Activated CD8-positive, alpha-beta memory T cell treated with anti-CD3 and anti-CD28 coated beads, Interleukin-2, amount 10 ng/mL, durations not matched to agents 7 days and 5 days (primary cell): ENCODE measurements around the gene ANP32D. TPM values are rescaled to one million over a fixed set of nuclear protein-coding genes. Genes with fewer than 3 reads are reported as not detected.
"Not testable (repeated sequence)": the region's sequence is repeated elsewhere in the genome, so short reads cannot be mapped to it uniquely, and the experiment has no call there.

ENCODE experiments used
- ATAC-seq: fragments of 150-1000 bp; cut with Tn5 transposase; one replicate; pipeline ENCODE4 v1.10.0; 2021; ENCODE audit warnings: moderate library complexity
- CTCF ChIA-PET: fragments of 350-600 bp; sonication (Branson Sonifier 250); formaldehyde crosslinking; loops from one replicate; lab custom pipeline; 2021; ENCODE audit warnings: antibody characterized with exemption; lab: Charles Lee
- DNase-seq: peaks from one replicate; pipeline ENCODE4 v3.0.0-alpha.2; 2020
- H3K27ac Mint-ChIP-seq: one replicate; pipeline ENCODE4 v1.8.0; 2021; ENCODE audit warnings: mild to moderate bottlenecking, mixed read lengths
- H3K27me3 Mint-ChIP-seq: one replicate; pipeline ENCODE4 v1.8.0; 2021; ENCODE audit warnings: mixed read lengths
- H3K36me3 Mint-ChIP-seq: one replicate; pipeline ENCODE4 v1.8.0; 2021; ENCODE audit warnings: mild to moderate bottlenecking, mixed read lengths
- H3K4me1 Mint-ChIP-seq: one replicate; pipeline ENCODE4 v1.8.0; 2021; ENCODE audit warnings: mixed read lengths
- H3K4me3 Mint-ChIP-seq: one replicate; pipeline ENCODE4 v1.8.0; 2021; ENCODE audit warnings: mild to moderate bottlenecking, moderate library complexity, mixed read lengths
- H3K9me3 Mint-ChIP-seq: one replicate; pipeline ENCODE4 v1.8.0; 2022; ENCODE audit warnings: low read depth, mixed read lengths
- total RNA-seq, 2 experiments: library from RNA; stranded (reverse); gene quantifications; one replicate each; pipeline ENCODE4 v1.2.3, GENCODE V29; 2021

The ANP32D gene
- total RNA-seq, 2 experiments from 2014 or later: not detected

DNA sequence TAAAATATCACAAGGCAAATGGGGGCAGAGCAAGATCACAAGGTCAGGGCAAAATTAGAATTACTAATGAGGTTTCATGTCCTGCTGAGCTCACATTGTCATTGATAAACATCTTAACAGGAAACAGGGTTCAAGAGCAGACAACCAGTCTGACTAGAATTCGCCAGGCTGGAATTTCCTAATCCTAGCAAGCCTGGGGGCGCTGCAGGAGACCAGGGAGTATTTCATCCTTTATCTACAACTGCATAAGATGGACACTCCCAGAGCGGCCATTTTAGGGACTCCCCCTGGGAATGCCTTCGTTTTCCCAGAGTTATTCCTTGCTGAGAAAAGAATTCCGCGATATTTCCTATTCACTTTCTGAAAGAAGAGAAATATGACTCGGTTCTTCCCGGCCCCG lies 3.3 kb upstream of the ANP32D start:
- peaks cover 11% of the 10 kb centered on the region for H3K27me3 Mint-ChIP-seq
- ATAC-seq, H3K4me1 Mint-ChIP-seq, H3K27ac Mint-ChIP-seq, H3K4me3 Mint-ChIP-seq, DNase-seq, CTCF ChIA-PET, H3K36me3 Mint-ChIP-seq: not testable (repeated sequence)
- peaks cover 23% of the 10 kb centered on the region for H3K9me3 Mint-ChIP-seq

DNA sequence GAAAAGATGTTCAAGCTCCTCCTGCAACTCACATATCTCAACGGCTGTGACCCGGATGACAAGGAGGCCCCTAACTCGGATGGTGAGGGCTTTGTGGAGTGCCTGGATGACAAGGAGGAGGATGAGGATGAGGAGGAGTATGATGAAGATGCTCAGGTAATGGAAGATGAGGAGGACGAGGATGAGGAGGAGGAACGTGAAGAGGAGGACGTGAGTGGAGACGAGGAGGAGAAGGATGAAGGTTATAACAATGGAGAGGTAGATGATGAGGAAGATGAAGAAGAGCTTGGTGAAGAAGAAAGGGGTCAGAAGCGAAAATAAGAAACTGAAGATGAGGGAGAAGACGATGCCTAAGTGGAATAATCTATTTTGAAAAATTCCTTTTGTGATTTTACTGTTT lies 702 bp downstream of the ANP32D start:
- CTCF ChIA-PET: no interaction called here
- Mint-ChIP-seq H3K4me1 (no peaks in the 10 kb centered on the region), H3K27ac (no peak overlapping the region), H3K36me3 (peaks cover 2% of the 10 kb centered on the region), H3K4me3 (no peak overlapping the region), H3K9me3 (peaks cover 24% of the 10 kb centered on the region), H3K27me3 (peaks cover 14% of the 10 kb centered on the region)
- ATAC-seq: no peak
- no peak for DNase-seq

DNA sequence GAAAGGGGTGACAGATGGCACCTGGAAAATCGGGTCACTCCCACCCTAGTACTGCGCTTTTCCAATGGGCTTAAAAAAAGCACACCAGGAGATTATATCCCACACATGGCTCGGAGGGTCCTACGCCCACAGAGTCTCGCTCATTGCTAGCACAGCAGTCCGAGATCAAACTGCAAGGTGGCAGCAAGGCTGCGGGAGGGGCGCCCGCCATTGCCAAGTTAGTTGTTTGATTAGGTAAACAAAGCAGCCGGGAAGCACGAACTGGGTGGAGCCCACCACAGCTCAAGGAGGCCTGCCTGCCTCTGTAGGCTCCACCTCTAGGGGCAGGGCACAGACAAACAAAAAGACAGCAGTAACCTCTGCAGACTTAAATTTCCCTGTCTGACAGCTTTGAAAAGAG lies 2.1 kb downstream of the ANP32D start:
- DNase-seq, H3K27ac Mint-ChIP-seq, H3K4me3 Mint-ChIP-seq, ATAC-seq, CTCF ChIA-PET, H3K4me1 Mint-ChIP-seq, H3K36me3 Mint-ChIP-seq: not testable (repeated sequence)
- H3K9me3 Mint-ChIP-seq: peaks cover 19% of the 10 kb centered on the region
- peaks cover 14% of the 10 kb centered on the region for H3K27me3 Mint-ChIP-seq

DNA sequence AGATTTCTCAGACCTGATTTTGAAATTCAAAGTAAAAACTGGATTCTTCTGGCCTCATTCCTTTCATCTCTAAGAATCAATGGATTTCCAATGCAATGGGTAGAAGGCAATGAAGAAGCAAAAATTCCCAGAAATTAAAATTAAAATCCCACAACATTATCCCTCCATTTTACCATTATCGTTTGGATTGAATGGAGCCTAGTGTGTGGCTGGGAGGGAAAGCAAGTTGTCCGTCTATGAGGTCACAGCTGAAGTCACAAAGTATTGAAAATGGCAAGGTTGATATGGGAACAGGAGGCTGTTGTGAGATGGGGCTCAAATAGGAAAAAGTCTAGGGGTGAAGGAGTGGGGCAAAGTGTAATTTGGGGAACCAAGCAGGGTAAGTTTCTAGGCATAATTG lies 9.8 kb downstream of the ANP32D start, which contains the start of gene C12orf54:
Gene C12orf54, plus strand, starts transcription at position 301 of the 400 bp plus-strand sequence. CDS start 799 bp downstream, outside the sequence.
- H3K27ac Mint-ChIP-seq: no peak within 1 kb of the TSS
- H3K4me3 Mint-ChIP-seq: no peak within 1 kb of the TSS
- CTCF ChIA-PET: no interaction called here
- peaks cover 3% of the 10 kb centered on the region for H3K9me3 Mint-ChIP-seq
- DNase-seq (no peak), ATAC-seq (no peak)
- H3K4me1 Mint-ChIP-seq: no peaks in the 10 kb centered on the region
- peaks cover 17% of the 10 kb centered on the region for H3K27me3 Mint-ChIP-seq
- H3K36me3 Mint-ChIP-seq: no peaks in the 10 kb centered on the region

DNA sequence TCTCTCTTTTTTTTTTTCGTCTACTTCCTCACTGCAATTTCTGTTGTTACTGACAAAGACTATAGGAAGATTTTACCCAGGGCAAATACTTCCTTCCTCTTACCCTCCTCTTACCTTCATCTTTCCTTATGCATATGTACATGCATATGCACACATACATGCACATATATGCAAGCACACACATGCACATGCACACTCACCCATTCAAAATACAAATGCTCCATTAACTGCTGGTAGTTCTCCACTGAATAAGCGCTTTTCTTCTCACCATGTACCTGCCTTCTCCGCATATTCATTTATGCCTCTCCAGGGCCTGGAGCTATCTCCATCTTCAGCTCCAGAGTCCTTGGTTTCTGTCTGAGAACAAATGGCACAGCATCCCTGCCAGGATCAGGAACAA lies 10.6 kb downstream of the ANP32D start:
- no peak overlapping the region for H3K4me3 Mint-ChIP-seq
- no peak for DNase-seq
- H3K9me3 Mint-ChIP-seq: peaks cover 3% of the 10 kb centered on the region
- peaks cover 13% of the 10 kb centered on the region for H3K27me3 Mint-ChIP-seq
- no peaks in the 10 kb centered on the region for H3K36me3 Mint-ChIP-seq
- no peak overlapping the region for H3K27ac Mint-ChIP-seq
- H3K4me1 Mint-ChIP-seq: no peaks in the 10 kb centered on the region
- CTCF ChIA-PET: no interaction called here
- ATAC-seq: no peak

DNA sequence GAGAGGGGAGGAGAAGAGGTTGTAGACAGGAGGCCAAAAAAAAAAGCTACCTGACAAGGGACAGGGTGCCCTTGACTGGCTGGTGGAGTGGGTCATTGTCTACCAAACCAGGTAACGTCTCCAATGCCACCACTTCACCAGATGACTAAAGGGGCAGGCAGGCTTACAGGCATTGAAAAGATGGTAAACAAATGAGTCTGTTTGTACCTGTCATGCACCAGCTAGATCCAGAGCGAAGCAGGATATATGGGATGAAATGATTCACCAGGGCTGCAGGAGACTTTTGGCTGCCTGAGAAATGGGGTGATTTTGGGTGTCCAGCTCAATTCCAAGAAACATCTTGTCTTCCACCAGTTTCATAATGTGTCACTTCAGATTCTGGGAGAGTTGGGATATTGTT lies 13.9 kb downstream of the ANP32D start:
- ATAC-seq (no peak), DNase-seq (no peak)
- H3K4me1 Mint-ChIP-seq: peaks cover 9% of the 10 kb centered on the region
- H3K4me3 Mint-ChIP-seq: no peak overlapping the region
- H3K27ac Mint-ChIP-seq: no peak overlapping the region
- CTCF ChIA-PET: no interaction called here
- H3K27me3 Mint-ChIP-seq: peaks cover 15% of the 10 kb centered on the region
- H3K9me3 Mint-ChIP-seq: no peaks in the 10 kb centered on the region
- no peaks in the 10 kb centered on the region for H3K36me3 Mint-ChIP-seq

DNA sequence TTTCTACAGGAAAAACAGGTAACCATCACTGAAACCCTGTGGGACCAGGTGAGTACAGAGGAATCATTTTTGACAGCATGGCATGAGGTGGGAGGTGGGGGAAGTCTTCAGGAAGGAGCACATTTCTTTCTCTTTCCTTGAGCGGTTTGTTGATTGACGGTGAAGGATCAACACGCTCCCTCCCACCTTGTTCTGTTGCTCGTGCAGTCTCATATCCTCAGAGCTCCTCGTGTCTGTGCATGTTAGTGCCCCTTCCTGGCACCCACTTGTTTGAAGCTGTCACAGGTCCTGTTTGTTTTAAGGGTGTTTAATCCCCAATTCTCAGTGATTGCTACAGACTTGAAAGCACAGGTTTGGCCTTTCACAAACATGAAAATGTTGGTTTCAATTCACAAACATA lies 14.3 kb downstream of the ANP32D start:
- CTCF ChIA-PET: no interaction called here
- no peak for DNase-seq
- peaks cover 15% of the 10 kb centered on the region for H3K27me3 Mint-ChIP-seq
- H3K4me3 Mint-ChIP-seq: no peak overlapping the region
- H3K9me3 Mint-ChIP-seq: no peaks in the 10 kb centered on the region
- ATAC-seq: no peak
- peaks cover 9% of the 10 kb centered on the region for H3K4me1 Mint-ChIP-seq
- H3K27ac Mint-ChIP-seq: no peak overlapping the region
- H3K36me3 Mint-ChIP-seq: no peaks in the 10 kb centered on the region

DNA sequence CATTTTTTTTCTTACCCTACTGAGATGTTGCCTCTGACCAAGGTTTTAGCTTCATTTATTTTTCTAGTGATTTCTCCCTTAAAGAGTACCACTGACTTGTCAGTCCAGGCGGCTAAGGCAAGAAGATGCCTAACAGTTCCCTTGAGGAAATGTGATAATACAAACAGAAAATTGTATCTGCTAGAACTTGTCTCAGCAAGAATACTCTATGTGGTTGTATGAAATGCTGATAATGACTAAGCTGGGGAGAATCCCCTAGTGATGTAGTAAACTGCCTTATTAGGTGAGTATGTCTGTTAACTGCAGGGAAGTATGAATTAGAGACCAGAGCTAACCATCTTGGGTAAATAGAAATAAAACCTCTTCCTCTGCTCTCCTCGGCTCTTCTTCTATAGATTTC lies 16.7 kb downstream of the ANP32D start:
- H3K27ac Mint-ChIP-seq: peak overlapping the region; percentile 47
- DNase-seq (no peak), ATAC-seq (peak; percentile 91)
- no peaks in the 10 kb centered on the region for H3K9me3 Mint-ChIP-seq
- no peak overlapping the region for H3K4me3 Mint-ChIP-seq
- CTCF ChIA-PET: no interaction called here
- peaks cover 14% of the 10 kb centered on the region for H3K27me3 Mint-ChIP-seq
- H3K36me3 Mint-ChIP-seq: no peaks in the 10 kb centered on the region
- peaks cover 9% of the 10 kb centered on the region for H3K4me1 Mint-ChIP-seq

DNA sequence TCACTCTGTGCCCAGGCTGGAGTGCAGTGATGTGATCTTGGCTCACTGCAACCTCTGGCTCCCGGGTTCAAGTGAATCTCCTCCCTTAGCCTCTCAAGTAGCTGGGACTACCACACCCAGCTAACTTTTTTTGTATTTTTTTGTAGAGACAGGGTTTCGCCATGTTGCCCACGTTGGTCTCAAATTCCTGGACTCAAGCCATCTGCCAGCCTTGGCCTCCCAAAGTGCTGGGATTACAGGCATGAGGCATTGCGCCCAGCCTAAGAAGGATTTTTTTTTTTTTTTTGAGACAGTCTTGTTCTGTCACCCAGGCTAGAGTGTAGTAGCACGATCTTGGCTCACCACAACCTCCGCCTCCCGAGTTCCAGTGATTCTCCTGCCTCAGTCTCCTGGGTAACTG lies 17.1 kb downstream of the ANP32D start:
- H3K36me3 Mint-ChIP-seq, H3K4me3 Mint-ChIP-seq, CTCF ChIA-PET, H3K9me3 Mint-ChIP-seq, H3K4me1 Mint-ChIP-seq, DNase-seq, ATAC-seq: not testable (repeated sequence)
- Mint-ChIP-seq H3K27me3 (peaks cover 14% of the 10 kb centered on the region), H3K27ac (peak overlapping the region; percentile 47)

DNA sequence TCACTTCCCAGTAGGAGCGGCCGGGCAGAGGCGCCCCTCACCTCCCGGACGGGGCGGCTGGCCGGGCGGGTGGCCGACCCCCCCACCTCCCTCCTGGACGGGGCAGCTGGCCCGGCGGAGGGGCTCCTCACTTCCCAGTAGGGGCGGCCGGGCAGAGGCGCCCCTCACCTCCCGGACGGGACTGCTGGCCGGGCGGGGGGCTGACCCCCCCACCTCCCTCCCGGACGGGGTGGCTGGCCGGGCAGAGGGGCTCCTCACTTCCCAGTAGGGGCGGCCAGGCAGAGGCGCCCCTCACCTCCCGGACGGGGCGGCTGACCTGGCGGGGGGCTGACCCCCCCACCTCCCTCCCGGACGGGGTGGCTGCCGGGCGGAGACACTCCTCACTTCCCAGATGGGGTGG lies 27.9 kb downstream of the ANP32D start:
- CTCF ChIA-PET, H3K36me3 Mint-ChIP-seq, ATAC-seq, DNase-seq, H3K27ac Mint-ChIP-seq, H3K4me3 Mint-ChIP-seq, H3K4me1 Mint-ChIP-seq, H3K9me3 Mint-ChIP-seq: not testable (repeated sequence)
- peaks cover 25% of the 10 kb centered on the region for H3K27me3 Mint-ChIP-seq

DNA sequence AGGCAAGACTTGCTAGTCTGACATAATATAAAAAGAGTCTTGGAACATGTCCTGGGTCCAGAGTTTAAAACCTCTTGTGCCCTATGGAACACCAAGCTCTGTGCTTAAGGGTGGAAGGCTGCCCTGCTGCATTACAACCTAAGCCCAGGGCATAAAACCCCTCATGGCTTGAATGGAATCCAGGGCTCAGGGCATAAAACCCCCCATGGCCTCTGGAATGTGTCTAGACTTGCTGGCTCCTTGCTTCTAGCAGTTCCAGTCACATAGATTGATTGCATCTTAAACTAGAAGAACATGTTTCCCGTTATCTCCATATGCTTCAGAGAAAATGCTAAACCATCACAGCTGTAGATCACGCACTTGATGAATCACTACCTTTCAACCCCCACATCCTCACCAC lies 34.5 kb downstream of the ANP32D start:
- H3K4me3 Mint-ChIP-seq, ATAC-seq, H3K9me3 Mint-ChIP-seq, CTCF ChIA-PET, H3K4me1 Mint-ChIP-seq, H3K36me3 Mint-ChIP-seq, DNase-seq, H3K27ac Mint-ChIP-seq: not testable (repeated sequence)
- H3K27me3 Mint-ChIP-seq: peaks cover 46% of the 10 kb centered on the region

DNA sequence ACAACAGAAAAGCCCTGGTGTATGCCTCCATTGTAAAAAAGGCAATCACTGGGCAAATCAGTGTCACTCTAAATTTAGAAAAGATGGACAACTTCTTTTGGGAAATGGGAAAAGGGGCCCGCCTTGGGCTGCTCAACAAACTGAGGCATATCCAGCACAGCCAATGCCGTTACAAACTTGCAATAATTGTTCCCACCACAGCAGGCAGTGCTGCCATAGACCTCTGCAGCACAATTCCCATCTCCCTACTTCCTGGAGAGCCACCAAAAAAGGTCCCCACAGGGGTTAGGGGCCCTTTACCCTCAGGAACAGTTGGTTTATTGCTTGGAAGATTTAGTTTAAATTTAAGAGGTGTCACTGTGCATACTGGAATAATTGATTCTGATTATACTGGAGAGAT lies 36.6 kb downstream of the ANP32D start:
- no peaks in the 10 kb centered on the region for H3K4me1 Mint-ChIP-seq
- H3K4me3 Mint-ChIP-seq: no peak overlapping the region
- peaks cover 2% of the 10 kb centered on the region for H3K9me3 Mint-ChIP-seq
- H3K27me3 Mint-ChIP-seq: peaks cover 35% of the 10 kb centered on the region
- no peak overlapping the region for H3K27ac Mint-ChIP-seq
- peaks cover 2% of the 10 kb centered on the region for H3K36me3 Mint-ChIP-seq
- no peak for ATAC-seq
- DNase-seq: no peak
- CTCF ChIA-PET: no interaction called here

DNA sequence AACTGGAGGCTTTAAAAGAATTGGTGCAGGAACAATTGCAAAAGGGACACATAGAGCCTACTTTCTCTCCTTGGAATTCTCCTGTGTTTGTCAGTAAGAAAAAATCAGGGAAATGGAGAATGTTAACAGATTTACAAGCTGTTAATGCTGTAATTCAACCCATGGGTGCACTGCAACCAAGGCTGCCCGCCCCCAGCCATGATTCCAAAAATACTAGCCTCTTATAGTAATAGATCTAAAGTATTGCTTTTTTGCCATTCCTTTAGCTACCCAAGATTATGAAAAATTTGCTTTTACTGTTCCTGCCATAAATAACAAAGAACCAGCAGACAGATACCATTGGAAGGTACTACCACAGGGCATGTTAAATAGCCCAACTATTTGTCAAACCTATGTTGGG lies 37.8 kb downstream of the ANP32D start:
- H3K27me3 Mint-ChIP-seq: peaks cover 29% of the 10 kb centered on the region
- H3K4me1 Mint-ChIP-seq: no peaks in the 10 kb centered on the region
- DNase-seq (no peak), ATAC-seq (no peak)
- no peak overlapping the region for H3K27ac Mint-ChIP-seq
- H3K9me3 Mint-ChIP-seq: peaks cover 2% of the 10 kb centered on the region
- CTCF ChIA-PET: no interaction called here
- no peak overlapping the region for H3K4me3 Mint-ChIP-seq
- H3K36me3 Mint-ChIP-seq: peaks cover 2% of the 10 kb centered on the region

DNA sequence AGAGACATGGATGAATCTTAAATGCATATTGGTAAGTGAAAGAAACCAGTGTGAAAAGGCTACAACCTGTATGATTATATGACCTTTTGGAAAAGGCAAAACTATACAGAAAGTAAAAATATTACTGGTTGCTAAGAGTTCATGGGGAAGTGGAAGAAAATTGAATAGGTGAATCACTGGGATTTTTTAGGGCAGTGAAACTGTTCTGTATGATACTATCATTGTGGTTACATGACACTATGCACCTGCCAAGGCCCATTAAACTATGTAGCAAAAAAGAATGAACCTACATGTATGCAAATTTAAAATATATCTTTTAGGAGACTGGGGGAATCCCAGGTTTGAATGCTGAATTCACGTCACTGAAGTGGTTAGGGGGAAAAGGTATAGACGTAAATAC lies 40.5 kb downstream of the ANP32D start:
- H3K4me1 Mint-ChIP-seq: no peaks in the 10 kb centered on the region
- peaks cover 2% of the 10 kb centered on the region for H3K9me3 Mint-ChIP-seq
- no peak for DNase-seq
- peaks cover 16% of the 10 kb centered on the region for H3K27me3 Mint-ChIP-seq
- no peak for ATAC-seq
- H3K4me3 Mint-ChIP-seq: no peak overlapping the region
- CTCF ChIA-PET: no interaction called here
- no peak overlapping the region for H3K27ac Mint-ChIP-seq
- H3K36me3 Mint-ChIP-seq: peaks cover 2% of the 10 kb centered on the region

DNA sequence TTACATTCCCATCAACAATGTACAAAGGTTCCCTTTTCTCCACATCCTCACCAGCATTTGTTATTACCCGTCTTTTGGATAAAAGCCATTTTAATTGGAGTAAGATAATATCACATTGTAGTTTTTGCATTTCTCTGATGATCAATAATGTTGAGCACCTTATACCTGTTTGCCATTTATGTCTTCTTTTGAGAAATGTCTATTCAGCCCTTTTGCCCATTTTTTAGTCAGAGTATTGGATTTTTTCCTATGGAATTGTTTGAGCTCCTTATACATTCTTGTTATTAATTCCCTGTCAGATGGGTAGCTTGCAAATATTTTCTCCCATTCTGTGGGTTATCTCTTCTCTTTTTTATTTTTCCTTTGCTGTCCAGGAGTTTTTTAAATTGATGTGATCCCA lies 42.4 kb downstream of the ANP32D start:
- DNase-seq (no peak), ATAC-seq (no peak)
- H3K9me3 Mint-ChIP-seq: peaks cover 2% of the 10 kb centered on the region
- H3K4me3 Mint-ChIP-seq: no peak overlapping the region
- CTCF ChIA-PET: no interaction called here
- H3K27ac Mint-ChIP-seq: no peak overlapping the region
- H3K4me1 Mint-ChIP-seq: no peaks in the 10 kb centered on the region
- H3K27me3 Mint-ChIP-seq: peaks cover 16% of the 10 kb centered on the region
- H3K36me3 Mint-ChIP-seq: peaks cover 2% of the 10 kb centered on the region
